Upper lobe of right lung (tissue), 1 donor: Measurements from ENCODE around the gene SLC49A3. TPM values are rescaled to one million over a fixed set of nuclear protein-coding genes. Genes with fewer than 3 reads are reported as not detected.

Experiments
- ATAC-seq: fragments of 200-7000 bp; cut with Tn5 transposase; one replicate; pipeline ENCODE4 v1.9.1; 2020; ENCODE audit warnings: mild to moderate bottlenecking, moderate library complexity
- DNase-seq: peaks from one replicate; pipeline ENCODE4 v3.0.0-alpha.2; 2020
- H3K27ac ChIP-seq: fragments of 200-600 bp; one replicate; pipeline ENCODE4 v1.8.0; 2022
- H3K27me3 ChIP-seq: fragments of 200-600 bp; one replicate; pipeline ENCODE4 v1.8.0; 2022; ENCODE audit warnings: mild to moderate bottlenecking
- H3K36me3 ChIP-seq: fragments of 200-600 bp; one replicate; pipeline ENCODE4 v1.8.0; 2022
- H3K4me1 ChIP-seq: fragments of 200-600 bp; one replicate; pipeline ENCODE4 v1.8.0; 2022
- H3K4me3 ChIP-seq: fragments of 200-600 bp; one replicate; pipeline ENCODE4 v1.8.0; 2022; ENCODE audit warnings: mild to moderate bottlenecking
- H3K9me3 ChIP-seq: fragments of 200-600 bp; one replicate; pipeline ENCODE4 v1.8.0; 2022
- CTCF ChIP-seq: fragments of 200-600 bp; IDR thresholded peaks from one replicate; pipeline ENCODE4 v1.8.0; 2022; ENCODE audit warnings: antibody characterized with exemption
- intact Hi-C: fragments of 100-400 bp; cut with DNase I; formaldehyde crosslinking; loops from one replicate; pipeline ENCODE4 v1.11.0; 2022
- total RNA-seq: library from RNA; stranded (reverse); fragmentation: NEBNext Ultra II Directional; extraction: Animal tissue kit (Norgen Biotek cat#: 25700); gene quantifications from one replicate; pipeline ENCODE4 v1.2.1, GENCODE V29; 2021
- donor health status: DM: no; HTN: yes; CAD: no; lungs with severe emphysema.

SLC49A3 gene
- total RNA-seq, 1 donor from 2014 or later = 32.9 TPM

DNA sequence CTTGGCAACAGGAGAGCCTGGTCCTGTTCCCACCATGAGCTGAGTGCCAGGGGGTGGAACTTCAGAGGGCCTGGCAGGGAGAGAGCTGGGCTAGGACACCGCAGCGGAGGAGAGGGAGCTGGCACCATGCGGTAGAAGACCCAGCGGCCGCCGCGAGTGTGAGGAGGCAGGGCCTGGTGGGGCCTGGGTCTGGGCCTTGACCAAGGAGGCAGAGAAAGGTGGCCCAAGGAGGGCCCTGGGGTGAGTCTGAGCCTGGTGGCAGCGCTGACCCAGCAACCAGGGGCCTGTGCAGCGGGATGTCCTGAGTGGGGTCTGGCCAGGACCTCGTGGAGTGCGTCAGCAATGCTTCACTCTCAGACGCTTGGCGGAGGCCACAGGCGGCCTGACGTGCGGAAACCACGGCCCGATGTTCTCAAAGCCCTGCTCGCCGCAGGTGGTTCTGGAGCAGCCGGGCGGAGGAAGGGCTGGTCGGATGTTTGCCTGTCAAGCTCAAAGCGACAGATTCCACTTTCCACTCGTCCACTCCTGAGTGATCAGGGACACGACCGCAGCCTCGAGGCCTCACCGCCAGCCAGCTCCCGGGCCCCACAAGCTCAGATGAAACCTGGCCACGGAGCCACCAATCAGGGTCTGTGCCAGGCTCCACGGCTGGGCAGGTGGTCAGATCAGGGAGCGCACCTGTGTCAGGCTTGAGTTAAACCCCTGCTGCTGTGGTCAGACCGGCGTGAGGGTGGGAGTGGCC, 35.7 kb downstream of the SLC49A3 start:
- Histone ChIP-seq H3K9me3 (no peaks in the 10 kb centered on the region), H3K36me3 (no peaks in the 10 kb centered on the region), H3K4me3 (no peak overlapping the region), H3K27ac (no peak overlapping the region), H3K27me3 (peaks cover 25% of the 10 kb centered on the region), H3K4me1 (no peaks in the 10 kb centered on the region)
- no peak for TF ChIP-seq CTCF
- no peak for DNase-seq
- intact Hi-C loops = no loop called here
- no peak for ATAC-seq

- ATAC-seq = no peak
- Histone ChIP-seq H3K36me3 (no peaks in the 10 kb centered on the region), H3K4me1 (no peaks in the 10 kb centered on the region), H3K27ac (no peak overlapping the region), H3K27me3 (peaks cover 29% of the 10 kb centered on the region), H3K4me3 (no peak overlapping the region), H3K9me3 (no peaks in the 10 kb centered on the region)
- DNase-seq = no peak
- intact Hi-C loops = no loop called here
- no peak for TF ChIP-seq CTCF
Observed at GRCh38 chr4:651884-652642, 36.9 kb downstream of the SLC49A3 start.

GRCh38 chr4:650951-651883, 37.7 kb downstream of the SLC49A3 start:
- peak; percentile 43 for ATAC-seq
- Histone ChIP-seq H3K27me3 (peaks cover 29% of the 10 kb centered on the region), H3K4me3 (no peak overlapping the region), H3K36me3 (no peaks in the 10 kb centered on the region), H3K27ac (no peak overlapping the region), H3K9me3 (no peaks in the 10 kb centered on the region), H3K4me1 (no peaks in the 10 kb centered on the region)
- TF ChIP-seq CTCF = no peak
- intact Hi-C loops = no loop called here
- DNase-seq = no peak

- Histone ChIP-seq H3K27ac (no peak overlapping the region), H3K4me3 (no peak overlapping the region), H3K36me3 (no peaks in the 10 kb centered on the region), H3K27me3 (peaks cover 29% of the 10 kb centered on the region), H3K4me1 (no peaks in the 10 kb centered on the region), H3K9me3 (no peaks in the 10 kb centered on the region)
- intact Hi-C loops = no loop called here
- ATAC-seq (no peak), DNase-seq (no peak)
- TF ChIP-seq CTCF = no peak
Observed at GRCh38 chr4:650461-650860, 38.5 kb downstream of the SLC49A3 start.

GRCh38 chr4:649751-650310, 39.1 kb downstream of the SLC49A3 start:
- no peak for ATAC-seq
- Histone ChIP-seq H3K4me1 (no peaks in the 10 kb centered on the region), H3K4me3 (no peak overlapping the region), H3K9me3 (no peaks in the 10 kb centered on the region), H3K36me3 (no peaks in the 10 kb centered on the region), H3K27me3 (peaks cover 24% of the 10 kb centered on the region), H3K27ac (no peak overlapping the region)
- intact Hi-C loops = no loop called here
- no peak for DNase-seq
- TF ChIP-seq CTCF = no peak
